Hepatocyte (in vitro differentiated cells): ENCODE measurements around the gene CREG2.

Source experiments
- CTCF ChIP-seq: fragments of 200-600 bp; sonication (generic); IDR thresholded peaks from 2 replicates; pipeline ENCODE4 v1.5.1; 2016; ENCODE audit warnings: antibody characterized with exemption, mild to moderate bottlenecking; ENCODE audit not compliant: poor library complexity
- EZH2 ChIP-seq: fragments of 200-600 bp; sonication (generic); IDR thresholded peaks from 2 replicates; pipeline ENCODE4 v1.6.1; 2016; ENCODE audit warnings: antibody characterized with exemption, mild to moderate bottlenecking, borderline replicate concordance
- EZH2phosphoT487 ChIP-seq: fragments of 200-600 bp; sonication (generic); IDR thresholded peaks from one replicate; pipeline ENCODE4 v1.6.1; 2018; ENCODE audit warnings: antibody characterized with exemption, mild to moderate bottlenecking, low read depth, moderate library complexity; ENCODE audit not compliant: unreplicated experiment, severe bottlenecking

DNA sequence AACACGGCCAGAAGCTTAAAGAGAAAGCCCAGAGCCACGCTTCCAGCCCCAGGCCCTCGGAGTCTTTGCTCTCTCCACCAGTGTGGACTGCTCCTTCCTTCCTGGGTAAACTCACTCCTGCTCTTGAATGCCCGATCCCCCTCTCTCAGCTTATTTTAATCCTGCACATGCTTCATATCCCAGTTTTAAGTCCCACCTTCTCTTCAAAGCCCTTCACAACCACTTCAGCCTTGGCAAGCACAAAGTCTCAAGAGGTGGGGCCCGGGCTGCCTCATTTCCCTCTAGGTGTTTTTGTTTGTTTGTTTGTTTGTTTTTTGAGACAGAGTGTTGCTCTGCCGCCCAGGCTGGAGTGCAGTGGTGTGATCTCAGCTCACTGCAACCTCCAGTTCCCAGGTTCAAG lies 21.6 kb upstream of the CREG2 start:
- TF ChIP-seq CTCF (no peak), EZH2 (no peak), EZH2phosphoT487 (no peak)
